Pancreas (tissue), 10 donors: Measurements from ENCODE around the gene RGMA. TPM values are rescaled to one million over a fixed set of nuclear protein-coding genes. Genes with fewer than 3 reads are reported as not detected.

ENCODE experiments used
- ATAC-seq, 4 donors: fragments of 200-7000 bp; cut with Tn5 transposase; one replicate each; pipeline versions ENCODE4 v1.8.0 to v1.9.1; 2020; ENCODE audit warnings: mild to moderate bottlenecking in 4 of 4, moderate library complexity in 4 of 4
- DNase-seq, 6 donors: peaks; one replicate each; pipeline ENCODE4 v3.0.0-alpha.2; 2020
- FAIRE-seq: peaks from 2 replicates; lab custom pipeline; 2012; peaks lifted over from hg19 to GRCh38; lab: Jason Lieb, UNC
- H3K27ac ChIP-seq, 4 donors: fragments of 200-600 bp; sonication (generic); 1 replicate in 3 of 4; 2 replicates in 1 of 4; pipeline versions ENCODE4 v1.5.0 to v1.8.0; 2020
- H3K27me3 ChIP-seq, 4 donors: fragments of 200-600 bp; one replicate each; pipeline ENCODE4 v1.8.0; 2021
- H3K36me3 ChIP-seq, 3 donors: fragments of 200-600 bp; sonication (generic) in 1 of 3; one replicate each; pipeline versions ENCODE4 v1.5.0 to v1.8.0; 2020 to 2021
- H3K4me1 ChIP-seq, 3 donors: fragments of 200-600 bp; one replicate each; pipeline ENCODE4 v1.8.0; 2021
- H3K4me3 ChIP-seq, 4 donors: fragments of 200-600 bp; sonication (generic) in 2 of 4; one replicate each; pipeline versions ENCODE4 v1.5.0 to v1.8.0; 2020 to 2021
- H3K9me3 ChIP-seq, 4 donors: fragments of 200-600 bp; one replicate each; pipeline ENCODE4 v1.8.0; 2021
- WGBS, 2 donors: extraction: QIAGEN DNeasy Blood & Tissue Kit; methylation state at CpG; one replicate each; pipeline ENCODE4 v1.1.7; 2013; 5-methylcytosine and 5-hydroxymethylcytosine counted together
- intact Hi-C, 3 donors: fragments of 100-400 bp; cut with DNase I; formaldehyde crosslinking; loops; one replicate each; pipeline versions ENCODE4 v1.11.1 to v1.14.2; 2022
- polyA plus RNA-seq, 2 donors: library from polyadenylated mRNA; stranded (reverse); fragments of 200-250 nt; gene quantifications; one replicate each; pipeline ENCODE4 v1.2.3, GENCODE V29; 2013
- total RNA-seq, 6 donors: library from RNA; stranded (reverse); fragmentation: NEBNext Ultra II Directional in 4 of 6; extraction: Animal tissue kit (Norgen Biotek cat#: 25700) in 4 of 6; gene quantifications; one replicate each; pipeline versions ENCODE4 v1.2.1 to v1.2.4, GENCODE V29; 2021 to 2023
- TF ChIP-seq, protein P1 (sequence below), 4 donors: fragments of 200-600 bp; sonication (generic) in 3 of 4; IDR thresholded peaks; one replicate each; pipeline versions ENCODE4 v1.5.0 to v1.8.0; 2021; ENCODE audit warnings: antibody characterized with exemption in 4 of 4
- donor health status: healthy with polysubstance abuse.
- donor health status: DM: no; HTN: no; CAD: no; lungs with moderate emphysema.
- donor health status: DM: no; HTN: no; CAD: no.
- donor health status: control.
- donor health status: control.
- donor health status: Bipolar disorder and iron deficiency.
- donor health status: DM: yes; HTN: yes; CAD: no.
- donor health status: DM: no; HTN: no; CAD: no.
- donor health status: DM: no; HTN: no; CAD: no.
- donor health status: DM: yes; HTN: yes; CAD: no.

The RGMA gene
- total and polyA plus RNA-seq, 8 donors: 3.7 to 14.3 (median 6.8) TPM

DNA sequence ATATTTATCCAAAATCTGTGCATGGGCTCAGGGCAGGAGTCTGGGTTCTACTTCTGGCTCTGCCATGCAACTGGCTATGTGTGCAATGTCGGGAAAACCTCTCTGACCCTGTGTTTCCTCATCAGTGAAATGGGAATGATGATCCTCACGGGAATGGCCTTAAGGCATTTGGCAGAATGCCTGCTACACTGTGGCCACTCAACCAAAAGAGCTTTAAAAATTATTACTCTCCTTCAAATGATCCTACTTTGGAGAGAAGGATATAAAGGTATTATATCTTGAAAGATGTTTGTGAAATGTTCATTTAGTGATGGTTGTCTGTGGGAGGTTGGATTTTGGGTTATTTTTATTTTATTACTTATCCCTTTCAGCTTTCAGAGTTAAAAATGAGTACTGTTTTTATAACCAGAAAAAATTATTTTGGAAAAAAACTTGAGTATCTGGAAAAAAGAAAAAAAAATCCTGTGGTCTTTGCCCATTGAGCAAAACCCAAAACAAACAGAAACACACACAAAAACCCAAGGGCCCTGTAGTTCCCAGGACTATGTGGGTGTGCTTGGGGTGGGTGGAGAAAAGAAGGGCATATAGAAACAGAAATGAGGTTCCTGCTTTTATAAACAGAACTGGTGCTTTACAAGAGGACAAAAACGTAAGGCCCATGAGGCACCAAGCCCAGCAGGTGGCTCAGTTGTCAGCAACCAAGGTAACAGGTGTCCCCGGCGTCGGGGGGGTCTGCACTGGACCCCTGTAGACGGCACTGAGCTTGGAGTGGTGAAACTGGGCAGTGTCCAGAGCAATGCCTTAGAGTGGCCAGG lies 22.0 kb downstream of the RGMA start:
- TF ChIP-seq, protein P1, sequence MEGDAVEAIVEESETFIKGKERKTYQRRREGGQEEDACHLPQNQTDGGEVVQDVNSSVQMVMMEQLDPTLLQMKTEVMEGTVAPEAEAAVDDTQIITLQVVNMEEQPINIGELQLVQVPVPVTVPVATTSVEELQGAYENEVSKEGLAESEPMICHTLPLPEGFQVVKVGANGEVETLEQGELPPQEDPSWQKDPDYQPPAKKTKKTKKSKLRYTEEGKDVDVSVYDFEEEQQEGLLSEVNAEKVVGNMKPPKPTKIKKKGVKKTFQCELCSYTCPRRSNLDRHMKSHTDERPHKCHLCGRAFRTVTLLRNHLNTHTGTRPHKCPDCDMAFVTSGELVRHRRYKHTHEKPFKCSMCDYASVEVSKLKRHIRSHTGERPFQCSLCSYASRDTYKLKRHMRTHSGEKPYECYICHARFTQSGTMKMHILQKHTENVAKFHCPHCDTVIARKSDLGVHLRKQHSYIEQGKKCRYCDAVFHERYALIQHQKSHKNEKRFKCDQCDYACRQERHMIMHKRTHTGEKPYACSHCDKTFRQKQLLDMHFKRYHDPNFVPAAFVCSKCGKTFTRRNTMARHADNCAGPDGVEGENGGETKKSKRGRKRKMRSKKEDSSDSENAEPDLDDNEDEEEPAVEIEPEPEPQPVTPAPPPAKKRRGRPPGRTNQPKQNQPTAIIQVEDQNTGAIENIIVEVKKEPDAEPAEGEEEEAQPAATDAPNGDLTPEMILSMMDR (IDR thresholded peaks at IDR 0.05): no peak
- WGBS, 2 donors: 66 to 69% methylated on average over 7 of the region's 7 CpGs
- no peak for FAIRE-seq
- ATAC-seq: no peak
- DNase-seq: peak in 1 of 6 donors; percentile 43
- intact Hi-C loops: no loop called here
- Histone ChIP-seq H3K27me3 (no peaks in the 10 kb centered on the region), H3K4me3 (no peak overlapping the region), H3K9me3 (no peaks in the 10 kb centered on the region), H3K27ac (no peak overlapping the region), H3K4me1 (no peaks in the 10 kb centered on the region), H3K36me3 (no peaks in the 10 kb centered on the region)

DNA sequence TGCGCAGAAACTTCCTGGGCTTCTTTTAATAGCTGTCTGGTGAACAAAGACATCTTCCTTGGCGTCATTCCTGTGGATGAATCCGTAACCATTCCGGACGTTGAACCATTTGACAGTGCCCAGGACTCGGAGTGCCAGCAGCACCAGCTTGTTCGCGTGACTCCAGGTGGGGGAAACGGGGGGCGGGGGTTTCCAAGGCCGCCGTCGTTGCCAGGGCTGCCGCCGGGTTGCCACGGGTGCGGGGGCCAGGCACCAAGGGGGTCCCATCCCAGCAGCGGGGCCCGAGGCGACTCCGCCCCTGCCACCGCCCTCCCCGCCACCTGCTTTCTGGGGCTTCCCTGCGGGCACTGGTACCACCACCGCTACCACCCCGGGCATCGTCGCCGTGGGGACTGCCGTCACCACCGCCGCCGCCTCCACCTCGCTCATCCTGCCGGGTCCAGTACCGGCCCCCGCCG lies 22.8 kb downstream of the RGMA start:
- TF ChIP-seq, protein P1 (IDR thresholded peaks at IDR 0.05): no peak
- FAIRE-seq (no peak), ATAC-seq (no peak), DNase-seq (peak in 1 of 6 donors; percentile 55)
- Histone ChIP-seq H3K27me3 (no peaks in the 10 kb centered on the region), H3K36me3 (no peaks in the 10 kb centered on the region), H3K4me1 (peaks cover 0 to 2% (median 2%) of the 10 kb centered on the region in 3 donors), H3K27ac (no peak overlapping the region), H3K4me3 (no peak overlapping the region), H3K9me3 (no peaks in the 10 kb centered on the region)
- 95 to 96% methylated on average over 38 of the region's 38 CpGs for WGBS, 2 donors
- intact Hi-C loops: no loop called here

DNA sequence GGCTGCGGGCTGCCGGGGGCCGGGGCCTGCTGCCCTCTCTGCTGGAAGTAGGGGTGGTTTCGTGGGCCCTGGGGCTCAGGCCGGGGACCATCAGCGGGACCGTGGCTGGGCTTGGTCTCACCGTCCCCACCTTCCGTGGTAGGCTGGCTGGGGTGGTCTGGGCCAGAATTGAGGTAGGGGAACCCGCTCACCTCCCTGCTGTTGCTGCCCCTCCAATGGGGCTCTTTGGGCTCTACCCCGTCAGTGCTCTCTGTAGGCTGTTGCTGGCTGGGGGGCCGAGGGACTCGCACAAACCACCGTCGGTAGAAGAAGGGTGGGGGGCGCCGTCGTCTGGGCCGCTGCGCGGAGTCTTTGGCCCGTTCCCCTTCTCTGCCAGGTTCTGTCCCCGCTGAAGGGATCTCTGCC lies 23.4 kb downstream of the RGMA start:
- ATAC-seq (no peak), DNase-seq (peak in 1 of 6 donors; percentile 45), FAIRE-seq (no peak)
- H3K9me3 ChIP-seq: no peaks in the 10 kb centered on the region
- no peaks in the 10 kb centered on the region for H3K27me3 ChIP-seq
- H3K27ac ChIP-seq: no peak overlapping the region
- TF ChIP-seq, protein P1 (IDR thresholded peaks at IDR 0.05): no peak
- WGBS, 2 donors: 93 to 95% methylated on average over 21 to 23 of the region's 23 CpGs
- intact Hi-C loops: no loop called here
- no peak overlapping the region for H3K4me3 ChIP-seq
- H3K4me1 ChIP-seq: peaks cover 0 to 5% (median 4%) of the 10 kb centered on the region in 3 donors
- H3K36me3 ChIP-seq: no peaks in the 10 kb centered on the region

DNA sequence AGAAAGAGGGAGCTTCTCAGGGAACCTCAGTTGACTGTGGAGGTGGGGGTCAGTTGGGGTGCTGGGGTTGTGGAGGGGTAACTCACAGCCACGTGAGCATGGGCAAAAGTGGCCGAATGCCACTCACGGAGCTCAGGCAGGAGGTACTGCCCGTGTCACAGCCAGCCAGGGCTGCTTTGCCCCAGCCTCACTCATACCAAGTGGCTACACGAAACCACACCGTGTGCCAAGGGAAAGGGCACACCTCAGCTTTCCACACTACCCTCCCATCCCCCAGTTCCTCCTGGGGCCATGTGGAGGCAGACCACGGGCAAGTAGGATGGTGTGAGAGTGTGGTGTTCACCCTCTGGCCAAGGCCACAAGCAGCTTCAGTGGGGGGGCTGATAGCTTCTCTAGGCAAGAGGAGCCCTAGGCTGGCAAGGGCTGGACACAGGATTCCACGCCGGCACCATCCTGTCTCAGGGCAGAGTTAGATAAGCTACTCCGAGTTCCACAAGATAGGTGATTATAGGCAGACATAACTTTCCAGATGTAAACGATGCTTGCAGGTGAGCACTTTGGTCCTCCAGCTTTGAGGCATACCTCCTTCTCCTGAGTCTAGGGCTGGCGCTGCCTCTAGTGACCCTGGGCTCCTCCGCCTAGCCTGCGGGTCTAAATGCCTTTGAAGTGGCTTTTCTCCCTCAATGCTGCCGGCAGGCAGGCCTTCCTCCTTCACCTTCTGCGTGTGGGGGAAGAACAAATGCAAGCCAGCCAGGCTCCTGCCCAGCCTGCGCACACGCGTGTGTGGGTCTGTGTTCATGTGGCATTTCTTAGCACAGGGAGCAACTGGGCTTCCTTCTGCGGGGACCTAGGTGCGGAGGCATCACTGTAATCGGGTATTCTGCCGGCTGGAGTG lies 25.0 kb downstream of the RGMA start:
- intact Hi-C loops: no loop called here
- H3K36me3 ChIP-seq: no peaks in the 10 kb centered on the region
- WGBS, 2 donors: 80 to 84% methylated on average over 23 of the region's 23 CpGs
- peak in 1 of 6 donors; percentile 46 for DNase-seq
- peak in 1 of 4 donors; percentile 4 for ATAC-seq
- H3K4me1 ChIP-seq: peaks cover 0 to 5% (median 4%) of the 10 kb centered on the region in 3 donors
- no peak for FAIRE-seq
- TF ChIP-seq, protein P1 (IDR thresholded peaks at IDR 0.05): no peak
- no peaks in the 10 kb centered on the region for H3K9me3 ChIP-seq
- peak overlapping the region in 1 of 4 donors; percentile 11 for H3K27ac ChIP-seq
- H3K27me3 ChIP-seq: no peaks in the 10 kb centered on the region
- H3K4me3 ChIP-seq: no peak overlapping the region
